OCI-LY1 (cell line): ENCODE results near the gene MXRA7.

Source experiments
- EZH2 ChIP-seq: fragments of 200-600 bp; sonication (generic), shearing (Covaris generic); IDR thresholded peaks from 2 replicates; pipeline ENCODE4 v1.8.0; 2017; ENCODE audit warnings: borderline replicate concordance, mixed run types, mild to moderate bottlenecking, antibody characterized with exemption, low read length, moderate library complexity, mixed read lengths
- TF ChIP-seq, protein P1 (sequence below): fragments of 200-600 bp; sonication (generic), shearing (Covaris generic); IDR thresholded peaks from 2 replicates; pipeline ENCODE4 v1.5.1; 2017; ENCODE audit warnings: mild to moderate bottlenecking, antibody characterized with exemption, low read length, moderate library complexity, mixed read lengths

DNA sequence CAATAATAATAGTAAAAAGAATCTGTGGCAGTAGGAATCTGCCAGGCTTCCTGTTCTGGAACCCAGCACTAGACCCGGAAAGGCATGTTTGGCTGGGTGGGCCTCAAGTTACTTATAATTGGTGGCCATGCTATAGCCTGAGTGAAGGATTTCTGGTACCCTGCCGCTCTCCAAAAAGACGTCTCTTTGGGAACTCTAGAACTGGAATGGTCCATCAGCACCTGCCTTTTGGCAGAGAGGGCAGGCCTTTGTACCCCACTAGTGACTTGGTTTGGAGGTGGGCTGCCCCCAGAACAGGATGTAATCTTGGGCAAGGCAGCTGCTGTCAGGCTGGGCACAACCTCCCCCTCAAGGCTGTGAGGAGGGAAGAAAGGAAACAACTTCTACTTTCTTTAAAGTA is 37.9 kb downstream of the MXRA7 start:
- TF ChIP-seq, protein P1, sequence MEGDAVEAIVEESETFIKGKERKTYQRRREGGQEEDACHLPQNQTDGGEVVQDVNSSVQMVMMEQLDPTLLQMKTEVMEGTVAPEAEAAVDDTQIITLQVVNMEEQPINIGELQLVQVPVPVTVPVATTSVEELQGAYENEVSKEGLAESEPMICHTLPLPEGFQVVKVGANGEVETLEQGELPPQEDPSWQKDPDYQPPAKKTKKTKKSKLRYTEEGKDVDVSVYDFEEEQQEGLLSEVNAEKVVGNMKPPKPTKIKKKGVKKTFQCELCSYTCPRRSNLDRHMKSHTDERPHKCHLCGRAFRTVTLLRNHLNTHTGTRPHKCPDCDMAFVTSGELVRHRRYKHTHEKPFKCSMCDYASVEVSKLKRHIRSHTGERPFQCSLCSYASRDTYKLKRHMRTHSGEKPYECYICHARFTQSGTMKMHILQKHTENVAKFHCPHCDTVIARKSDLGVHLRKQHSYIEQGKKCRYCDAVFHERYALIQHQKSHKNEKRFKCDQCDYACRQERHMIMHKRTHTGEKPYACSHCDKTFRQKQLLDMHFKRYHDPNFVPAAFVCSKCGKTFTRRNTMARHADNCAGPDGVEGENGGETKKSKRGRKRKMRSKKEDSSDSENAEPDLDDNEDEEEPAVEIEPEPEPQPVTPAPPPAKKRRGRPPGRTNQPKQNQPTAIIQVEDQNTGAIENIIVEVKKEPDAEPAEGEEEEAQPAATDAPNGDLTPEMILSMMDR, result no peak
- no peak for TF ChIP-seq EZH2
